GM12891 (cell line): ENCODE results near the gene CCR5.

ENCODE experiments used
- PAX5 ChIP-seq: IDR thresholded peaks from 2 replicates; pipeline ENCODE4 v1.6.1; 2011; ENCODE audit warnings: low read length, moderate library complexity, mild to moderate bottlenecking; ENCODE audit not compliant: insufficient read depth, severe bottlenecking
- POLR2A ChIP-seq: IDR thresholded peaks from 2 replicates; pipeline ENCODE4 v1.6.1; 2011; ENCODE audit warnings: low read depth, low read length, control low read depth
- POLR2AphosphoS5 ChIP-seq: IDR thresholded peaks from 2 replicates; pipeline ENCODE4 v1.6.1; 2011; ENCODE audit warnings: low read depth, low read length, control low read depth
- POU2F2 ChIP-seq: IDR thresholded peaks from 2 replicates; pipeline ENCODE4 v1.6.1; 2011; ENCODE audit warnings: low read depth, mild to moderate bottlenecking, control low read depth, low read length, moderate library complexity
- SPI1 ChIP-seq: IDR thresholded peaks from 2 replicates; pipeline ENCODE4 v1.6.1; 2011; ENCODE audit warnings: low read depth, low read length, control low read depth
- TAF1 ChIP-seq: IDR thresholded peaks from 2 replicates; pipeline ENCODE4 v1.6.1; 2011; ENCODE audit warnings: low read depth, low read length, control low read depth

DNA sequence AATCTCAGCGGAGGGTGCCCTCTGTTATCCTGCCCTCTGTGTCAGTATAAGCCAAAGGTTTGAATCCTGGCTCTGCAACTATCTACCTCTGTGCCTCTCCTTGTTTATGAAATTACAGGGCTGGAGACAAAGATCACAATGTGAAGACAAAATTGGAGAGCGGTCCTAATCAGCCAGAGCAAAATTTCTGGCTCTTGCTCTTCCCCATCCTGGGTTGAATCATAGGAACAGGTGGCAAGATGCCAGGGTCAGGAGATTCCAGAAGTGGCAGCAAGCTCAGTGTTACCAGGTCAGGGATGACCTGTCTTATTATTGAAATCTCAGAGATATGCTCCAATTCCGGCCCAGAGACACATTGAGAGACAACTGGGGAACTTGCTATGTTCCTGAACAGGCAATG, 19.1 kb upstream of the CCR5 start:
- TF ChIP-seq TAF1 (no peak), POLR2A (no peak), POLR2AphosphoS5 (no peak), SPI1 (no peak), POU2F2 (no peak), PAX5 (no peak)
